Iris pigment epithelial cell (primary cell): ENCODE results near the gene TRABD.

Experiments
- DNase-seq: peaks from one replicate; pipeline ENCODE4 v3.0.0-alpha.2; 2011; ENCODE audit warnings: low read depth

TRABD gene

GRCh38 chr22:50173983-50174355, 11.7 kb upstream of the TRABD start:
- no peak for DNase-seq

- DNase-seq = no peak
Observed at GRCh38 chr22:50174382-50175190, 11.1 kb upstream of the TRABD start.

GRCh38 chr22:50175191-50175461, 10.6 kb upstream of the TRABD start:
- no peak for DNase-seq

DNA sequence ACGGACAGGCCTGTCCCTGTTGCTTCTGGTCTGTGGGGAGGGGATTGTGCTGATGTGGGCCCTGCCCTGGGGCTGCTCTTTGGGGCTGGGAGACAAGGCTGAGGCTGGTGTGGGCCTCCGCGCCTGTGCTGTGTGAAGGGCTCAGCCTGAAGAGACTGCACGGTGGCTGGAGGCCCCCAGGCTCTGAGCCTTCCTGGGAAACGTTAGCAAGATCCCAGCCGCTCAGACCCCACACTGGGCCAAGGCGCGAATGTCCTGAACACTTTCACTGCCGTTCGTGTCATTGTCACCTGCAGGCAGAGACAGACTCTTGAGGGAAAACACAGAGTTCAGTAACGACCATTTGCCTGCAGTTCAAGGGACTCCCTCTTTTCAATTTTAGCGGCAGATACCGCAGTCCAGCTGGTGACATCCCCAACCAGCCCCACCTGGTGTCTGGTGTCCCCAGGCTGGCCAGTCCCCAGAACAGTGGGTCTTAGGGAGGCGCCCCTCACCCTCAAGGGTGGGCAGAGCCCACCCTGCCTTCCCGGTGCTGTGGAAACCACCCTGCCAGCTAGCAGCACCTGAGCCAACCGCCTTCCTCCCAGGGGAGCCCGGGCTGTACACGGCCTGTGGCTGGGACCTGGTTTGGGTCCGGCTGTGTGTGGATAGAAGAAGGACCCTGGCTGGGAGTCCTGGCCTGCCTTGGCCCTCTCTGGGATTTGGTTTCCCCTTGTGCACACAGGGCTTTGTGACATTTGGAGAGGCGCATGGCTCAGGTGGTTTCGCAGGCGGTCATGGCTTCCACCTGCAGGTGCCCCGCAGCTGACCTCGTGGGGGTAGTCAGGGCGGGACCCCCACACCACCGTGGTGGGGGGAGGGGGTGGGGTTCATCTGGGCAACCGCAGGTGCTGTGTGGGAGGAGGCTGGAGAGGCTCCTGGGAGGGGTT, 9.5 kb upstream of the TRABD start:
- no peak for DNase-seq

DNA sequence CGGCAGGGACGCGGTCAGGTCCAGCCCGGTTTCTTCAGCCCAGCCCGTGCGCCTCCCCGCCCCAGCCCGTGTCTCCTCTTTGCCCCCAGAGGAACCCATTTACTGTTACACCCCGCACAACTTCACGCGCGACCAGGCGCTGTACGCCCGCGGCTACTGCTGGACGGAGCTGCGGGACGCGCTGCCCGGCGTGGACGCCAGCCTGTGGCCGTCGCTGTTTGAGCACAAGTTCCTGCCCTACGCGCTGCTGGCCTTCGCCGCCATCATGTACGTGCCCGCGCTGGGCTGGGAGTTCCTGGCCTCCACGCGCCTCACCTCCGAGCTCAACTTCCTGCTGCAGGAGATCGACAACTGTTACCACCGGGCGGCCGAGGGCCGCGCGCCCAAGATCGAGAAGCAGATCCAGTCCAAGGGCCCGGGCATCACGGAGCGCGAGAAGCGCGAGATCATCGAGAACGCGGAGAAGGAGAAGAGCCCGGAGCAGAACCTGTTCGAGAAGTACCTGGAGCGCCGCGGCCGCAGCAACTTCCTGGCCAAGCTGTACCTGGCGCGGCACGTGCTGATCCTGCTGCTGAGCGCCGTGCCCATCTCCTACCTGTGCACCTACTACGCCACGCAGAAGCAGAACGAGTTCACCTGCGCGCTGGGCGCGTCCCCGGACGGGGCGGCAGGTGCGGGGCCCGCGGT, 8.7 kb upstream of the TRABD start:
- no peak for DNase-seq

DNA sequence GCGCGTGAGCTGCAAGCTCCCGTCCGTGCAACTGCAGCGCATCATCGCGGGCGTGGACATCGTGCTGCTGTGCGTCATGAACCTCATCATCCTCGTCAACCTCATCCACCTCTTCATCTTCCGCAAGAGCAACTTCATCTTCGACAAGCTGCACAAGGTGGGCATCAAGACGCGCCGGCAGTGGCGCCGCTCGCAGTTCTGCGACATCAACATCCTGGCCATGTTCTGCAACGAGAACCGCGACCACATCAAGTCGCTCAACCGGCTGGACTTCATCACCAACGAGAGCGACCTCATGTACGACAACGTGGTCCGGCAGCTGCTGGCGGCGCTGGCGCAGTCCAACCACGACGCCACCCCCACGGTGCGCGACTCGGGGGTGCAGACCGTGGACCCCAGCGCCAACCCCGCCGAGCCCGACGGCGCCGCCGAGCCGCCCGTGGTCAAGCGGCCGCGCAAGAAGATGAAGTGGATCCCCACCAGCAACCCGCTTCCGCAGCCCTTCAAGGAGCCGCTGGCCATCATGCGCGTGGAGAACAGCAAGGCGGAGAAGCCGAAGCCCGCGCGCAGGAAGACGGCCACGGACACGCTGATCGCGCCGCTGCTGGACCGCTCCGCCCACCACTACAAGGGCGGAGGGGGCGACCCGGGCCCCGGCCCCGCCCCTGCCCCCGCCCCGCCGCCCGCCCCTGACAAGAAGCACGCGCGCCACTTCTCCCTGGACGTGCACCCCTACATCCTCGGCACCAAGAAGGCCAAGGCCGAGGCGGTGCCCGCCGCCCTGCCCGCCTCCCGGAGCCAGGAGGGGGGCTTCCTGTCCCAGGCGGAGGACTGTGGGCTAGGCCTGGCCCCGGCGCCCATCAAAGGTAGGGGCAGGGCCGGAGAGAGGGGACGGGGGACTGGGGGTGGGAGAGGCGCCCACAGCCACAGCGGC, 7.9 kb upstream of the TRABD start:
- DNase-seq = no peak

DNA sequence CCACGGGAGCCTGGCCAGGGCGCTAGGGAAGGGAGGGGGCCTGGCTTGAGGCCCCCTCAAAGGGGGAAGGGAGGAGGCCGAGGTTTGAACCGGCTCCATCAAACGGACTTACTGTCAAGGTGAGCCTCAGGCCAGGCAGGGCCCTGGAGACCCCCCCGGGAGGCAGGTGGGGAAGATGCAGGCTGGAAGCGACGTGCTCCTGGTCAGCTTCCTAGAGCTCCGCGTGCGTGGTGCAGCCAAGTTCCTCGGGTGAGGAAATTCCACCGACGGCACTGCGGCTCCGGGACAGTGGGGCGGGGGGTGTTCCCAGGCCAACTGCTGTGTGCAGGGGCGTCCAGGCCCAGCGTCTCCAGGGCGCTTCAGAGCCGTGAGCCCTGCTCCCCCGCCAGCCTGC, 7.2 kb upstream of the TRABD start:
- DNase-seq = no peak

- no peak for DNase-seq
Observed at GRCh38 chr22:50178871-50179869, 6.5 kb upstream of the TRABD start.

GRCh38 chr22:50179937-50180726, 5.6 kb upstream of the TRABD start:
- DNase-seq = no peak

DNA sequence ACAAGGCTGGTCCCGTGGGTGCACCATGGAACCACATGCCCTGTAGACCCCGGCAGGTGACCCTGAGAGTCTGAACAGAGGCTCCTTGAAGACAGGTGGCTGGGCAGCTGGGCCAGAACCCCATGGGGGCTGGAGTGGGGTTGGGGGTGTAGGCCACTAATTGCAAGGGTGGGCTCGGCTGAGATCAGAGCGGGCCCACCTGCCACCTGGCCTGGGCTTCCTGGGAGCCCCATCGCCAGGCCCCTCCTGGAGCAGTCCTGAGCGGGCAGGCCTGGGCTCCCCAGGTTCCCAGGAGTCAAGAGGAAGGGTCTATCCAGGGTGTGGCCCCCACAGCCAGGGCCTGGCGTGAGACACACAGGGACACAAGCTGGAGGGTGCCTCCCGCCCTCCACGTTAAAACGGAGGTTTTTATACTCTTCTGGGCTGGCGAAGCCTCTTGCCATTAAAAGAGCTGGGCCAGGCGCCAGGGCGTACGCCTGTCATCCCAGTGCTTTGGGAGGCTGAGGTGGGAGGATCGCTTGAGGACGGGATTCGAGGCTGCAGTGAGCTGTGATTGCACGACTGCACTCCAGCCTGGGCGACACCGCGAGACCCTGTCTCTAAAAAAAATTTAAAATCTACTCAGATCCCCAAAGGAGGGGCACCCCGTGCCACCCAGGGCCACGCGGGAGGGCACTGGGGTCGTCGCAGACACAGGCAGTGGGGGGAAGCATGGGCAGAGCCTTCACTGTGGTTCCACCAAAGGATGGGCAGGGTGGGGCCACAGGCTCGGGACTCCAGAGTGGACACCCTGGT, 4.8 kb upstream of the TRABD start:
- DNase-seq = no peak

DNA sequence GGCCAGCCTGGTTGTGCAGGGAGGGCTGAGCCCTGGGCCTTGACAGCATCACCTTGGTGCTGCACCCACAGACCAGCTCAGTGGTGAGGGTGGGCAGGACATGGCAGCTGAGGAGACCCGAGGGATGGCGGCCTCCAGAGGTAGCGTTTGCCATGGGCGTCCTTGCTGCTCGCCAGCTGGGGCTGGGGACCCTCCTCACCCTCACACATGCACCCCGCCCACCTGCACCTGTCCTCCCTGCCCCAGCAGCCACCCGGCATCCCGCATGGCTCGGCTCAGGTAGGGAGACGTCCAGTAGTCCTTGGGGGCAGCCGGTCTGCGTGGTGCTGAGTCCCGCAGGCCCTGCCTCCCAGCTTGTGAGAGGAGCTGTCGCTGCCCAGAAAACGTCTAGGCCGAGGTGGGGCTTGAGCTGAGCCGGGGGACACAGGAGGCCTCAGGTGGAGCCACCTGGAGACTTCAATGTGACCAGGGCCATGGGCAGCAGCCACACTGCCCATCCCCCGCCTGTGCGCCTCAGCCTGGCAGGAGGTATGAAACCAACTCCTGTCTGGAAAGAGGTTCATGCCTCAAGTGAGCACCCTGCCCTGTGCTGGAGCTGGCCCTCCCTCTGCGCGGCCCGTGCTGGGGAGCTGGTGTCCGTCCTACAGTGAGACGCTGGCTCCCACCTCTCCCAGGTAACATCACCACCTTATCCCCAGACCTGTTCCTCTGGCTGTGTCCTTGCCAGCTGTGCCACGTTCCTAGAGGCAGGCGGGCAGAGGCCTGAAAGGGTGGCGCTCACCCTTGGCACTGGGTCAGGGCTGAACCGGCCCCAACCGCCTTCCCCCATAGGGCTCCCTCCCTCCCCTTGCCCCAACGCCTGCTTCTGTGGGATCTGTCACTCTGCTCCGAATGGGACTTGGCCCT, 3.3 kb upstream of the TRABD start:
- DNase-seq = no peak

DNA sequence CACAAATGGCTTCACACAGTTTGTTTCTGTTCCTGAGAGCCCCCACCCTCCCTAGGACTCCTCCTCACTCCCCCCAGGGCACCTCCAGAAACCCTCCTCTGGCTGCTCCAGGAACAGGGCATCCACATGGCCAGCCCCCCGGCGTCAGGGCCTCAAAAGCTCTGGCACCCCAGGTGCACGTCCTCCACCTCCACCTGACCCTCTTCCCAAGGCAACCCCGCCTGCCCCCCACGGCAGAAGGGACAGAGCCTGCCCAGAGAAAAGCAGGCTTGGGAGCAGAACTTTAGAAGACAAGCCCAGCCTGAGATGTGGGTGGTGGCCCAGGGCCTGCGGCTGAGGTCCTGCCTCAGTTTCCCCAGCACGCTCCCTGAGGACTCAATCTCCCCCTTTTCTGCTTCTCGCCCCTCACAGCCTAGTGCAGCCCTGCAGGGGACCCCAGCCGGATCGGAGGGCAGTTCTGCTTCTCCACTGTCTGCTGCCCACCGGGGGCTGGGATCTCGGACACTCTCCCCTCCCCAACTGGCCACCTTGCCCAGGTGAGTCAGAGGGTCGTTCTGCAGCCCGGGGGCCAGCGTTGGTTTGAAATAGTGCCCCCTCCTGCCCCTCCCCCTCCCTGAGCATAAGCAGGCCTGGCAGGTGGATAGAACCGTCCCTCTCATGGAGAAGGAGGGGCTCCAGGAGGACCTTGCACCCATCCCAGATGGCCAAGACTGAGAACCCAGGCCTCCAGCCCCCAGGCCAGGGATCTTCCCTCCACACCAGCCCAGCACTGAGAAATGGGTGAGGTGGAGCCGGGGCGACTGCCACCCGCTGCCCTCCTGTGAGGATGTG, 2.4 kb upstream of the TRABD start:
- DNase-seq = no peak

DNA sequence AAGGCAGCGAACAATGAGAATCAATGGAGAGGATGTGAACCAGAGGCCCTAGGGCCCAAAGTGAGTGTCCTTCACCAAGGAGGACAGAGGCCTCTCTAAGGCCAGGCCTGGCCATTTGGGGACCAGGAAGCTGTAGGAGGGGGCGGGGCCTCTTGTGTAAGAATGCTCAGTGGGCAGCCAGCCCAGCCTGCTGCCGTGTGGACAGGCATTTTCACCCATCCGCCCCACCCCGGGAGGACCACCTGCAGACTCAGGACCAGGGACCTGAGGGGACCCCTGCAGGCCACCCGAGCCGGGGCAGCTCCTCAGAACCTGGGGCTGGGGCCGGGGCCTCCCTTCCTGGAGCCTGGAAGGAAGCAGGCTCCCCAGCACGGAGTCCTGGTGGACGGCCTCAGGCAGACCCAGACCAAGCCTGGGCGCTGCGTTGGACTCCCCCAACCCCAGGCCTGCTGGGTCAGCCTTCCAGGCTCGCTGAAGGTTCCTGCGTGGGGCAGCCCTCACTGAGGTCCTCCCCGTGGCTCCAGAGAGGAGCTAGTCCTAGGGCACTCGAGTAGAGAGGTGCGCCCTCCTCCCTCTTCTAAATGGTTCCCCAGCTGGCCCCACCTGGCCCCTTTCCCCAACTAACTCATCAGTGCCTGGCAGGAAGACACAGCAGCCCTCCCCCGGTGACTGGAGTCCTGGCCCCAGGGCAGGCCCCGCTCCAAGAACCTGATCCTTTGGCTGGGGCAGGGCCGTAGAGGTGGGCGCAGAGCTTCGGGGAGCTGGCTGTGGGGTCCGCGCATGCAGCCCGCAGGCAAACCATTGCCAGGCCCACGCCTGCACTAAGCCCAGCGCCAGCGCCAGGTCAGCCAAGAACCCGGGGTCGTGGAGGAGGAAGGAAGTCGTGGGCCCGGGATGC, 1.5 kb upstream of the TRABD start:
- DNase-seq = peak; percentile 62

- no peak for DNase-seq
Observed at GRCh38 chr22:50184902-50185374, 775 bp upstream of the TRABD start.

DNA sequence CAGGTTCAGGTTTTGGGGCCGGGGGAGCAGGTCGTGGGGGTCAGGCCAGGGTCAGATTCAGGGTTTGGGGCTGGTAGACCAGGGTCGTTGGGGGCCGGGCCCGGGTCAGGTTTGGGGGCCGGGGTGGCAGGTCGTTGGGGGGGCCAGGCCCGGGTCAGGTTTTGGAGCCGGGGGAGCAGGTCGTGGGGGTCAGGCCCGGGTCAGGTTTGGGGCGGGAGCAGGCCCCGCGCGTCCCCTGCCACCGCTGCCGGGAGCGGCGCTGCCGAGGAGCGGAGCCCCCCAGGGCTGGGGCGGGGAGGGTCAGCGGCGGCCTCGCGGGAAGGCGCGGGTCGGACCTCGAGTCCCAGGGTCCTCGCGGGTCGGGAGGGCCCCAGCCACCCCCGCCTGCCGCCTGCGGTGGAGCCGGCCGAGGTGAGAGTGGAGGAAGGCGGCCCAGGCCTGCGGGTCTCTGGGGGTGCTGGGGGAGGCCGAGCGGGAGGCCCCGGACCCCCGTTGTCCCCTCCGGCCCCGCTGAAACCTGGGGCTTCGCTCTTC, 535 bp downstream of the TRABD start:
- DNase-seq = no peak
